ENCODE measurements around the gene SPATS2. TPM values are rescaled to one million over a fixed set of nuclear protein-coding genes. Genes with fewer than 3 reads are reported as not detected.
"Not testable (repeated sequence)": the region's sequence is repeated elsewhere in the genome, so short reads cannot be mapped to it uniquely, and the experiment has no call there.

SPATS2 gene
- 20.0 TPM for total RNA-seq

DNA sequence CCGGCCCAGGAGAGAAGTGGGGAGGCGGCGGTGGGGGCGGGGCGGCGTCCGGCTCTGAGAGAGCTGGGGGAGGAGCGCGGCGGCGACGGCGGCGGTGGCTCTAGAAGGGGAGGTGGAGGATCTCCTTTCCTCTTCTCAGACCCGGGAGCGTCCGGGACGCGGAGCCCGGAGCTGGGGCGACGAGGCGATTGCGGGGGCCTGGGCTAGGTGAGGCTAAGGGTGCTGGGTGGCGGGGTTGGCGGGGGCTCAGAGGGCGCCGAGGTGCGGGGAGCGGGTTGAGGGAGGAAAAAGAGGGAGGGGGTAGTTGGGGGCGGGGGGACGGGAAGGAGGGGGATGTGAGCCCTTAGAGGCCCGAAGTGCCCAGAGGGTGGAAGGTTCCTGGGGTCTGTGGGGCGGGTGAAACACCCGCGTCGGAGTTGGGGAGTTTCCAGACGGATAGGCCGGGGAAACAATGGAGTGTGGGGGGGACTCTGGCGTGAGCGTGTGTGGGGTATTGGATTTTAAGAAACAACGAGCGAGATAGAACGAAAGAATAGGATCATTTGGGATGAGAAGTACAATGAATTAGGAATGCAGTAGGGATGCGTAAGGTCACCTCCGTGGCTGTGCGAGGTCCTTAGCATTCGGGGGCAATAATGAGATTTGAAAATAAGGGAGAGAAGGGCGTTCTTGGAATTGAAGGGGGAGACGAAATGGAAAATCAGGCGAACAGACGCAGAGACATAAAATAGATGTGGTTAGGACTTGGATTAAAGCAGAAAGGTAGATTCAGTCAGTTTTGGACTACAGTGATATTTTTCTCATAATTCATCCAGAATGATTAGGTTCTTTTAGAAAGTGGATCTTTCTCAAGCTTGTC, at the start of gene SPATS2:
TSS of gene SPATS2 (plus strand) at position 82 of the 859 bp plus-strand sequence. CDS start 93,551 bp downstream, outside the sequence.
- peak; percentile 93 for DNase-seq (ENCODE audit: low spot score)

DNA sequence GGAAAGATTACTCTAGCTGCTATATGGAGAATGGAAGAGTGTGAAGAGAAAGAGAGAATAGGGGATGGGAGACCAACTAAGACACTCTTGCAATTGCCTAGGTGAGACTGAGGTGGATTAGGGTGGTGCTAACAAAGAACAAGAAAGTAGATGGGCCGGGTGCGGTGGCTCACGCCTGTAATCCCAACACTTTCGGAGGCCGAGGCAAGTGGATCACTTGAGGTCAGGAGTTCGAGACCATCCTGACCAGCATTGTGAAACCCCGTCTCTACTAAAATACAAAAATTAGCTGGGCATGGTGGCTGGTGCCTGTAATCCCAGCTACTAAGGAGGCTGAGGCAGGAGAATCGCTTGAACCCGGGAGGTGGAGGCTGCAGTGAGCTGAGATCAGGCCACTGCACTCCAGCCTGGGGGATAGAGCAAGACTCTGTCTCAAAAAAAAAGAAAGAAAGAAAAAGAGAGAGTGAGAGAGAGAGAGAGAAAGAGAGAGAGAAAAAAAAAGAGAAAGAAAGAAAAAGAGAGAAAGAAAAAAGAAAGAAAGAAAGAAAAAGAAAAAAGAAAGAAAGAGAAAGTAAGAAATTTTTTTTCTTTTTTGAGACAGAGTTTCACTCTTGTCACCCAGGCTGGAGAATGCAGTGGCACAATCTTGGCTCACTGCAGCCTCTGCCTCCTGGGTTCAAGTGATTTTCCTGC, 46.7 kb upstream of the SPATS2 start:
- not testable (repeated sequence) for DNase-seq (ENCODE audit: low spot score)

DNA sequence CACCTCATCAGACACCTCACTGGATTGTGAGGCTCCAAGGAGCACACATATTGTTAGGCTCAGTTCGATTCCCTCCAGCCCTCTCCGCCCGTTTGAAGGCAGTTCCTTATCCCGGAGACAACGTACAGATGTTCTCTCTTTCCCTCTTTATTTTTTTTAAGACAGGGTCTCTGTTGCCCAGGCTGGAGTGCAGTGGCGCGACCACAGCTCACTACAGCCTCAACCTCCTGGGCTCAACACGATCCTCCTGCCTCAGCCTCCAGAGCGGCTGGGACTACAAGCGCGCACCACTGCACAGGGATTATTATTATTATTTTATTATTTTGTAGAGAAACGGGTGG, 44.9 kb upstream of the SPATS2 start:
- no peak for DNase-seq (ENCODE audit: low spot score)

DNA sequence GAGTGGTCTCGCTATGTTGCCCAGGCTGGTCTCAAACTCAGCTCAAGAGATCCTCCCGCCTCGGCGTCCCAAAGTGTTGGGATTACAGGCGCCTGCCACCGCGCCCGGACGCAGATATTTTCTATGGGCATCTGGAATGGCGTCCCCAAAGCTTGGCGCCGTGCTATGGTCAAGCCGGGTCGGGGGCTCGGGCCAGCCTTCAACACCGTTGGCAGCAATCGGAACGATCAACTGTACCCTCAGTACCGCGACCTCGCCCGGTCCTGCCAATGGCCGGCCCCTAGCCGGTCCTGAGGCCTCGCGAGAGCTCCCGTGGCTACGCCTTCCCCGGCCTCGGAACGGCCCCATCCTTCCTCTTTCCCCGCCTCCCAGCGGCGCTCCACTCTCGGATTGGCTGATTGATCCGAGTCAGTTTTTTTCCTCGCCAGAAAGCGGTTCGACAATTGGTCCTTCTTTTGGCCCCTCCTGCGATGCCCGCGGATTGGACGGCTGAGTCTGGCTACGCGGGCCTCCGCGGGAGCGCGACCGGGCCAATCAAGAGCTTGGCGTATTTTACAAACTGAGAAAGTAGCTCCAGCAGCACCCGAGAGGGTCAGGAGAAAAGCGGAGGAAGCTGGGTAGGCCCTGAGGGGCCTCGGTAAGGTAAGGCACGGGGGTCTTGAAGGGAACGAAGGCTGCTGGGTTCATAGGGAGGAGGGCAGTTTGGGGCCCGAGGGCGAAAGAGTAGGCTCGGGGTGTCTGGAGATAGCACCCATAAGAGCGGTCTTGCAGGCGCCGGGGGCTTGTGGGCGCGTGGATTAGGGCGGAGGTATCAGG, 44.3 kb upstream of the SPATS2 start, which contains the start of gene TROAP:
TSS of gene TROAP (plus strand) at position 548 of the 816 bp plus-strand sequence. CDS start 354 bp downstream, outside the sequence.
- DNase-seq (ENCODE audit: low spot score) = peak; percentile 99

DNA sequence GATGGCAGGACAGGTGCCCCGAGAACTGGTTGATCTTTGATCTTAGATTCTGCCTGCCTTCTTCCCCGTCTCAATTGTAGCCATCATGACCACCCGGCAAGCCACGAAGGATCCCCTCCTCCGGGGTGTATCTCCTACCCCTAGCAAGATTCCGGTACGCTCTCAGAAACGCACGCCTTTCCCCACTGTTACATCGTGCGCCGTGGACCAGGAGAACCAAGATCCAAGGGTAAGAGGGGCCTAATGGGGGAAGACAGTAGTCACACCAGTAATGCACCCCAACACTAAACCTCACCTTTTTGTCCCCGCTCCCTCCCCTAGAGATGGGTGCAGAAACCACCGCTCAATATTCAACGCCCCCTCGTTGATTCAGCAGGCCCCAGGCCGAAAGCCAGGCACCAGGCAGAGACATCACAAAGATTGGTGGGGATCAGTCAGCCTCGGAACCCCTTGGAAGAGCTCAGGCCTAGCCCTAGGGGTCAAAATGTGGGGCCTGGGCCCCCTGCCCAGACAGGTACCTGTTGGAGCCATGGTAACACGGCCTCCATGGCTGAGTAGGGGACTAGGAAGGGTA, 43.7 kb upstream of the SPATS2 start:
- DNase-seq (ENCODE audit: low spot score) = no peak

DNA sequence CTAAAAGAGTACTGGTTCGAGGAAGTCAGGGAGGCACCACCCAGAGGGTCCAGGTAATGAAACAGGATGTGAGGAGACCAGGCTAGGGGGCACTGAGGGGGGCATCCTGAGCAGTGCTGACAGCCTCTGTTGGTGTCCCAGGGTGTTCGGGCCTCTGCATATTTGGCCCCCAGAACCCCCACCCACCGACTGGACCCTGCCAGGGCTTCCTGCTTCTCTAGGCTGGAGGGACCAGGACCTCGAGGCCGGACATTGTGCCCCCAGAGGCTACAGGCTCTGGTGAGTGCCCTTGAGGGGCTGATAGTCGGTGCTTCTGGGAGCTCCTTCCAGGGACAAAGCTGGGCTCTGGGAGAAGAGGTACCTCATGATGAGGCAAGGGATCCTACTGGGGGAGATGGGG, 41.7 kb upstream of the SPATS2 start:
- DNase-seq (ENCODE audit: low spot score) = no peak

DNA sequence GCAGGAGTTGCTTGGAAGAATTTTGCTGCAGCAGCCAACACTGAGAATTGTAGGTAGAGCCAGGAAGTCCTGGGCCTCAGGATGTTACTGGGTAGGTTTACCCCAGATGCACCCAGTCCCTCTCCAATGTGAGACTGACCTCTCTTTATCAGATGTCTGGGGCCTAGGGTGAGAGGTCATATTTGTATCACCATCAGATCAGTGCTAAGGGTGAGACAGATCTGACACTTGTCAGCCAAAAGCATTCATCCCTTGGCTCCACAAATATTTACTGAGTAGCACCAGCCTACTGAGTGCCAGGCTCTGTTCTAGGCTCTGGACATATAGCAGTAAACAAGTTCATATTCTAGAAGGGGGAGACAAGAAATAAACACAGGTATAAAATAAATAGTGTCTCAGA, 39.9 kb upstream of the SPATS2 start:
- DNase-seq (ENCODE audit: low spot score) = no peak

DNA sequence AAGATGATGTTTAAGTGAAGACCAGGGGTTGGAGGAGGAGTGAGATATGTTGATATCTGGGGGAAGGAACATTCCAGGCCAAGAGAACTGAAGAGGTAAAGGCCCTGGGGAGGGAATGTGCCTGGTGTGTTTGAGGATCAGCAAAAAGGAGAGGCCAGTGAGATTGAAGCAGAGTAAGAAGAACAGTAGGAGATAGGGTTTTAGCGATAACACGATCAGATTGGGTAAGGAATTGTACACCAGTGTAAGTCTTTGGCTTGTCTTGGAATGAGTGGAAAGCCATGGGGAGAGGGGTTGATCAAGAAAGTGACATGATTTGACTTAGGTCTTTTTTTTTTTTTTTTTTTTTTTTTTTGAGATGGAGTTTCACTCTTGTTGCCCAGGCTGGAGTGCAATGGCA, 39.4 kb upstream of the SPATS2 start:
- DNase-seq (ENCODE audit: low spot score) = no peak

DNA sequence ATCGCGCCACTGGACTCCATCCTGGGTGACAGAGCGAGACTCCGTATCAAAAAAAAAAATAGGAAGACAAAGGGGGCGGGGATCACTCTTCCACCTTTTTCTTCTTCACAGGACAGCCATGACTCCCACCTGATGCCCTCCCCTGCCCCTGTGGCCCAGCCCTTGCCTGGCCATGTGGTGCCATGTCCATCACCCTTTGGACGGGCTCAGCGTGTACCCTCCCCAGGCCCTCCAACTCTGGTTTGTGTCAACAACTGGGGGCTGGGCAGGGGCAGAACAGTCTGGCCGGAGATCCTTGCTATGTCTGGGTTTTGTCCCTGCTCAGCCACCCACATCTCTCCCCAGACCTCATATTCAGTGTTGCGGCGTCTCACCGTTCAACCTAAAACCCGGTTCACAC, 38.4 kb upstream of the SPATS2 start:
- DNase-seq (ENCODE audit: low spot score) = no peak

DNA sequence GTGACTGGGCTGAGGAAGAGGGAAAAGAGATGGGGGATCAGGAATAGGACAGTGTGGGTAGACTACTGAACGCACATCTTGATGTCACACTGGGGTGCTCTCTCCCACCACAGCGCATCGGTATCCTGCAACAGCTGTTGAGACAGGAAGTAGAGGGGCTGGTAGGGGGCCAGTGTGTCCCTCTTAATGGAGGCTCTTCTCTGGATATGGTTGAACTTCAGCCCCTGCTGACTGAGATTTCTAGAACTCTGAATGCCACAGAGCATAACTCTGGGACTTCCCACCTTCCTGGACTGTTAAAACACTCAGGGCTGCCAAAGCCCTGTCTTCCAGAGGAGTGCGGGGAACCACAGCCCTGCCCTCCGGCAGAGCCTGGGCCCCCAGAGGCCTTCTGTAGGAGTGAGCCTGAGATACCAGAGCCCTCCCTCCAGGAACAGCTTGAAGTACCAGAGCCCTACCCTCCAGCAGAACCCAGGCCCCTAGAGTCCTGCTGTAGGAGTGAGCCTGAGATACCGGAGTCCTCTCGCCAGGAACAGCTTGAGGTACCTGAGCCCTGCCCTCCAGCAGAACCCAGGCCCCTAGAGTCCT, 37.1 kb upstream of the SPATS2 start:
- DNase-seq (ENCODE audit: low spot score) = no peak

DNA sequence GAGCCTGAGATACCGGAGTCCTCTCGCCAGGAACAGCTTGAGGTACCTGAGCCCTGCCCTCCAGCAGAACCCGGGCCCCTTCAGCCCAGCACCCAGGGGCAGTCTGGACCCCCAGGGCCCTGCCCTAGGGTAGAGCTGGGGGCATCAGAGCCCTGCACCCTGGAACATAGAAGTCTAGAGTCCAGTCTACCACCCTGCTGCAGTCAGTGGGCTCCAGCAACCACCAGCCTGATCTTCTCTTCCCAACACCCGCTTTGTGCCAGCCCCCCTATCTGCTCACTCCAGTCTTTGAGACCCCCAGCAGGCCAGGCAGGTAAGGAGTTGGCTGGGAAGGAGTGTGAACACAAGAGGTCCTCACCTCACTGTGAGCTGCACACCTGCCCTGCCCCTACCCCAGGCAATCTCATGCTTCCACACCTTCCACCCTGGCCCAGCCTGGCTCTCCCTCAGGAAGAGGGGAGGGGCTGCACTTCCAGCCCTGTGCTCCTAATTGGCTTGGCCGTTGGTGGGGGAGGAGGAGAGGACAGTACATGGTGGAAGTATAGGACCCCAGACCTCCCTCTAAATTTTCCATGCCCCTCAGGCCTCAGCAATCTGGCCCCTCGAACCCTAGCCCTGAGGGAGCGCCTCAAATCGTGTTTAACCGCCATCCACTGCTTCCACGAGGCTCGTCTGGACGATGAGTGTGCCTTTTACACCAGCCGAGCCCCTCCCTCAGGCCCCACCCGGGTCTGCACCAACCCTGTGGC, 36.5 kb upstream of the SPATS2 start:
- no peak for DNase-seq (ENCODE audit: low spot score)

DNA sequence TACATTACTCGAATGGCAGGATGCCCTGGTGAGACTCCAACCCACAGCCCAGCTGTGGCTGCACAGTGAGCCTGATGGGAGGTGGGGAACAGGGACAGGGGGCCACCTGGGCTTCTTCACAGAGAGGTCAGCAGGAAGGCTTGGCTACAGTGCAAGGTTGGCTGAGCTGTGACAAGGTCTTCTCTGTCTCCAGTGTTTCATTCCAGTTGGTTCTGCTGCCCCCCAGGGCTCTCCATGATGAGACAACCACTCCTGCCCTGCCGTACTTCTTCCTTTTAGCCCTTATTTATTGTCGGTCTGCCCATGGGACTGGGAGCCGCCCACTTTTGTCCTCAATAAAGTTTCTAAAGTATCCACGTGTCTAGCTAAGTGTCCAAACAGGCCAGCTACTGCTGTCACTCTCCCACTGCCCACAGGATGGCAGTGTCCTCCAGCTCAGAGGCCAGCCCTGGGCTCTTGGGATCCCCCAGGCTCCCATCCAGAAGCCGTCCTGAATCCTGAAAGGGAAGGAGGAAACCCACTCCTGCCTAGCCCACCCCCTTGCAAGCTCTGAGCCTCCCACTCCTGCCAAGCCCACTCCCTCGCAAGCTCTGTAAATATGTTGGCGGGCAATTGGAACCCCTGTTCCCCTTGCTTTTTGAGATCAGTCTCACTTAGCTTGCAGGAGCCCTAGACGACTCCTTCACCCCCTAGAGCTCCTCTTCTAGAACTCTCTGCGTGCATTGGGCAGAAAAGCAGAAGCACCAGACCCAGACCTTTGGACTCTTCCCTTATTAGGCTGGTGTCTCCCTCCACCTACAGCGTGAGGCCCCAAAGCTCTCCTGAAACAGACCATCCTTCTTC, 35.7 kb upstream of the SPATS2 start:
- DNase-seq (ENCODE audit: low spot score) = peak; percentile 41

DNA sequence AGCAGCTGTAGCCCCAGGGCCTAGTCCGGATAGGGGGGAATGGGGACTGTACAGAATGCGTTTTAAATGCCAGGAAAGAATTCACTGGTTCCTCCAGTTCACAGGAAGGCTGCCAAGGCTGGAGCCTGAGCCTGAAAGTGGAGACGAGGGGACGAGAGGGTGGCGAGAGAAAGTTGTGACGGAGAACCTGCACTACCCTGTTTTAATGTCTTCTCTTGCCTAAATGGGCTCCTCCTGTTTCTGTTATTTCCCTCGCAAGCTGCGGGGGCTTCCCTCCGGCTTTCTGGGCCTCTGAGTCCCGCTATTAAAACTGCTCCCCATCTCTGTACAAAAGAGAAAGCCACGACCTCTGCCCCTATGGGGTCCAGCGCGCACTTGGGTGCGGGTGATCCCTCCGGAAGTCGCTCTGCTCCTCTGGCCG, 34.8 kb upstream of the SPATS2 start:
- DNase-seq (ENCODE audit: low spot score) = peak; percentile 37

DNA sequence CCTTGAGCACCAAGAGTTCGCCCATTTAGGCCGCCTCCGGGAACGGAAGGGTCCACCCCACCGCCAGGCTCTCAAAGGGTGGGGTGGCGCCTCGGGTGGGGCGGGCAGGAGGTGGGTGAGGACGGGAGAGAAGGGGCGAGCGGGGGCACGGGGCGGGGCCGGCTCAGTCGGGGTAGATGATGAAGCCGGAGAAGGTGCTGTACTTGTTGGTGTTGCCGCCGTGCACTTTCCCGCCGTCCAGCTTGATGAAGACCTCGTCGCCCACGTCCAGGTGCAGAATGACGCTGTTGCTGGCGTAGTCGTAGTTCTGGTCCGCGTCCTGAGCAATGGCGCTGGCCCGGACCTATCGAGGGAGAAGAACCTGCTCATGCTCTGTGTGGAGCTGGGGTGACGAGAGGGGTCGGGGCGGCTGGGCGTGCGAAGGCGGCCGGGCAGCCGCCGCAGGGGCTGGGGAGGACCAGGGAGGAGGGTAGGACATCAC, 34.3 kb upstream of the SPATS2 start:
- peak; percentile 37 for DNase-seq (ENCODE audit: low spot score)

DNA sequence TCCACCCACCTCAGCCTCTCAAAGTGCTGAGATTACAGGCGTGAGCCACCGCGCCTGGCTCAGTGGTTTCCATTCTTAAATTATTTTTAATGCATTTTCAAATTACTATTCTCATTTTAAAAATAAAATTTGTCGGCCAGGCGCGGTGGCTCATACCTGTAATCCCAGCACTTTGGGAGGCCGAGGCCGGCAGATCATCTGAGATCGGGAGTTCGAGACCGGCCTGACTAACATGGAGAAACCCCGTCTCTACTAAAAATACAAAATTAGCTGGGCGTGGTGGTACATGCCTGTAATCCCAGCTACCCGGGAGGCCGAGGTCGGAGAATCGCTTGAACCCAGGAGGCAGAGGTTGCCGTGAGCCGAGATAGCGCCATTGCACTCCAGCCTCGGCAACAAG, 33.5 kb upstream of the SPATS2 start:
- not testable (repeated sequence) for DNase-seq (ENCODE audit: low spot score)

DNA sequence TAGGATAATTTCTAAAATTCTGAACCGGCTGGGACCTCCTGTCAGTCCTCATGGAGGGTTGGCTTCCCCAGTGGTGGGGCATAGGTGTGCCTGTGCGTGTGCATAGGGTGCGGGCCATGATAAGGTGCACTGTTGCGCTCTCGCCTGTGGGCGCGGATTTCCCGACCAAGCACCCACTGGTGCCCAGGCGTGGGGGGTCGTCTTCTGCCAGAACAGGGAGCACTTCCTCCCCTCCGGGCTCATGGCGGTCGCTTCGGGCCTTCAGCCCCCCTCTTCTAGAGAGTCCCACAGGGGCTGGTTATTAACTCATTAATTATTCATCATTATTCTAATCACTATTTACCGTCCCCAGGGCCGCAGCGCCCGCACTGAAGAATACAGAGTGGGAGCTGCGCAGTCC, 33.0 kb upstream of the SPATS2 start:
- DNase-seq (ENCODE audit: low spot score) = no peak

DNA sequence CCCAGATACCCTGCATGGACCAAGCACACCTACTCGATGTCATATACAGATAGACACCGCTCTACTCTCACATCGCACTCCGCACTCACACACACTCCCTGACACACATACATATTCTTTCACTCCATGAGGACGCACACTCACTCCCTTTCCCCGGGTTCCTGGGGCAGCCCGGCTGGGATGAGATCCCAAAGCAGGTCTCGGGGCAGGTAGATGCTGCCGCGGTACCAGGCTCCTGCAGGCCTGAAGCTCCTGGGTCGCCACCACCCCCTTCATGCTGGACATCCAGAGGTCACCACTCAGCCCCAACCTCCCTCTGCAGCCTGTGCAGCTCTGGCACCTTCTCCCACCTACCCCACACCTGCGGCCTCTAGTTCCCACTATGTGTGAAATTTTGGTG, 32.6 kb upstream of the SPATS2 start:
- DNase-seq (ENCODE audit: low spot score) = no peak

DNA sequence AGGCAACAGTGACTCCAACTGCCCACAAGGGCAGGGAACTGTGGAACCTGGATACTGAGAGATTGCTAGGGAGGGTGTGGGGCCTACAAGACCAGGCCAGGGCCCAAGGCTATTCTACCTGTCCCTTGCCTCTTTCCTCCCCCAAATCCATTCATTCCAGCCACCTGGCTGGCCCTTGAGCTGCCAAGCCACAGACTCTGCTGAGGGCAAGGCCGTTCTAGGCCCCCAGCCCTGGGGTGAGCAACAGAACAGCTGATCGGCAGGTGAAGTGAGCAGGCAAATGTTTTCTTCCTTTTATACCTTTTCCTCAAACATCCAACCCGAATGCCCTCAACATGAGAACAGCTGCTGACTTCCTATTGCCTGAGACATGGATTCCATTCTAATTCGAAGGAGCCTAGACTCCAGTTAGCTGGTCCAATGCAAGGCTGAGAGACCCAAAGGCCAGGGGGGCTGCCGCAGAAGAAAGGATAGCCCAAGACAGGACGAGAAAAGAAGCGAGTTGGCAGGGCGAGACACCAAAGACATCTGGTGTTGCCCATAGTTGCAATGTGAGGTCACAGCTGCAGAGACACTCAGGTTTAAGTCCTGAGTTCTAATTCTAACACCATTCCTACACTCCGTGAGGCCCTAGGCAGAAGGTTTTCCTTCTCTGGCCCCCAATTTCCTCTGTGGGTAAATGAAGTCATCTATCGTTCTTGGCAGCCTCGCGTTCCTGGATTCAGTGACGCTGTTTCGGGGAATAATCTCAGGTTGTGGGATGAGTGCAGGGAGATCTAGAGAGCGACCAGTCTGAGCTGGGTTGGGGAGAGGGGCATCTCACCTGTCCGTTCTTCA, 31.9 kb upstream of the SPATS2 start:
- DNase-seq (ENCODE audit: low spot score) = no peak
